ENCODE results near the gene VPS33A. TPM values are rescaled to one million over a fixed set of nuclear protein-coding genes. Genes with fewer than 3 reads are reported as not detected.

The VPS33A gene
- total and polyA plus RNA-seq, 4 donors = 6.4 to 14.9 (median 10.0) TPM

- peaks cover 0 to 3% (median 0%) of the 10 kb centered on the region in 4 donors for H3K27me3 ChIP-seq (ENCODE audit: control insufficient read depth in 4 of 4, insufficient read depth in 4 of 4, low read length in 3 of 4)
- H3K9ac ChIP-seq (ENCODE audit: low read depth in 1 of 2, low read length in 2 of 2) = no peak overlapping the region
- H3K36me3 ChIP-seq (ENCODE audit: control insufficient read depth in 4 of 4, insufficient read depth in 3 of 4, low read depth in 1 of 4, low read length in 3 of 4) = no peaks in the 10 kb centered on the region
- no peak for DNase-seq (ENCODE audit: low spot score)
- no peaks in the 10 kb centered on the region for H3K9me3 ChIP-seq (ENCODE audit: control insufficient read depth in 4 of 4, low read length in 3 of 4)
- no peak overlapping the region for H3K4me3 ChIP-seq (ENCODE audit: low read depth in 1 of 3, low read length in 3 of 3)
- WGBS = 89% methylated on average over 4 of the region's 4 CpGs
- no peak for TF ChIP-seq FOXA1 (IDR thresholded peaks at IDR 0.05)
- TF ChIP-seq JUND (IDR thresholded peaks at IDR 0.05) = no peak
- no peak for TF ChIP-seq CTCF (IDR thresholded peaks at IDR 0.05; ENCODE audit: low read depth, low read length, missing input control)
- TF ChIP-seq MAX (IDR thresholded peaks at IDR 0.05) = no peak
- TF ChIP-seq SP1 (IDR thresholded peaks at IDR 0.05) = no peak
- no peaks in the 10 kb centered on the region for H3K4me1 ChIP-seq (ENCODE audit: control insufficient read depth in 4 of 4, insufficient read depth in 4 of 4, low read length in 3 of 4)
- no peak overlapping the region for H3K27ac ChIP-seq (ENCODE audit: low read depth in 1 of 2, low read length in 2 of 2)
These were observed 70.9 kb downstream of the VPS33A start for GRCh38 chr12:122195405-122195804.

- TF ChIP-seq MAX (IDR thresholded peaks at IDR 0.05) (no peak), ZBTB33 (IDR thresholded peaks at IDR 0.05) (no peak), TAF1 (conservative IDR thresholded peaks at IDR 0.05) (no peak), FOXA2 (IDR thresholded peaks at IDR 0.05) (no peak), NR2F2 (IDR thresholded peaks at IDR 0.05) (no peak), HNF4A (conservative IDR thresholded peaks at IDR 0.05) (no peak), YY1 (IDR thresholded peaks at IDR 0.05) (no peak), HNF4G (IDR thresholded peaks at IDR 0.05) (no peak), EGR1 (IDR thresholded peaks at IDR 0.05; ENCODE audit: low read depth in 2 of 2) (no peak), FOXA1 (IDR thresholded peaks at IDR 0.05) (no peak), ATF3 (IDR thresholded peaks at IDR 0.05) (no peak), CTCF (IDR thresholded peaks at IDR 0.05; ENCODE audit: low read depth, low read length, missing input control) (no peak), RXRA (IDR thresholded peaks at IDR 0.05) (no peak), JUND (IDR thresholded peaks at IDR 0.05) (no peak)
- WGBS = 75% methylated on average over 1 of the region's 1 CpG
- Histone ChIP-seq H3K27ac (ENCODE audit: low read depth in 1 of 2, low read length in 2 of 2) (no peak overlapping the region), H3K9me3 (ENCODE audit: control insufficient read depth in 4 of 4, low read length in 3 of 4) (no peaks in the 10 kb centered on the region), H3K27me3 (ENCODE audit: control insufficient read depth in 4 of 4, insufficient read depth in 4 of 4, low read length in 3 of 4) (peaks cover 0 to 3% (median 0%) of the 10 kb centered on the region in 4 donors), H3K4me3 (ENCODE audit: low read depth in 1 of 3, low read length in 3 of 3) (no peak overlapping the region), H3K36me3 (ENCODE audit: control insufficient read depth in 4 of 4, insufficient read depth in 3 of 4, low read depth in 1 of 4, low read length in 3 of 4) (no peaks in the 10 kb centered on the region), H3K4me1 (ENCODE audit: control insufficient read depth in 4 of 4, insufficient read depth in 4 of 4, low read length in 3 of 4) (no peaks in the 10 kb centered on the region), H3K9ac (ENCODE audit: low read depth in 1 of 2, low read length in 2 of 2) (no peak overlapping the region)
- DNase-seq (ENCODE audit: low spot score) = no peak
These were observed 71.5 kb downstream of the VPS33A start for GRCh38 chr12:122194804-122195203.
